Esophagus (tissue), 2 donors: ENCODE measurements around the gene PDE6G. TPM values are rescaled to one million over a fixed set of nuclear protein-coding genes. Genes with fewer than 3 reads are reported as not detected.

Source experiments
- polyA plus RNA-seq, 2 donors: library from polyadenylated mRNA; stranded (reverse); fragments of 200-250 nt; gene quantifications; one replicate each; pipeline ENCODE4 v1.2.3, GENCODE V29; 2013
- donor health status: healthy with polysubstance abuse.
- donor health status: Bipolar disorder and iron deficiency.

Gene PDE6G
- polyA plus RNA-seq, 2 donors = 0.12 to 0.33 TPM

Other genes starting within 250 kb of the PDE6G start
- gene ACTG1, start 143.7 kb downstream of the PDE6G start, polyA plus RNA-seq = 1,000 to 10,000 TPM; 1,763 to 5,708 TPM
- gene FSCN2, start 128.2 kb downstream of the PDE6G start, polyA plus RNA-seq = 1 to 10 TPM in 1 of 2 donors, under 1 TPM in 1; 0.54 to 2.0 TPM
- 10 to 100 TPM; 17.3 to 27.1 TPM for gene FAAP100, start 104.2 kb downstream of the PDE6G start, polyA plus RNA-seq
- 10 to 100 TPM; 30.6 to 38.8 TPM for gene NPLOC4, start 19.4 kb downstream of the PDE6G start, polyA plus RNA-seq
- gene TSPAN10, start 19.3 kb downstream of the PDE6G start, polyA plus RNA-seq = 1 to 10 TPM in 1 of 2 donors, under 1 TPM in 1; 0.56 to 1.7 TPM
- 10 to 100 TPM; 38.1 to 46.1 TPM for gene OXLD1, start 10.1 kb upstream of the PDE6G start, polyA plus RNA-seq
- 10 to 100 TPM; 22.2 to 33.0 TPM for gene CCDC137, start 10.2 kb upstream of the PDE6G start, polyA plus RNA-seq
- gene ARL16, start 27.3 kb upstream of the PDE6G start, polyA plus RNA-seq = 10 to 100 TPM; 36.2 to 53.9 TPM
- 100 to 1,000 TPM in 1 of 2 donors, 10 to 100 TPM in 1; 83.6 to 131 TPM for gene HGS, start 27.5 kb upstream of the PDE6G start, polyA plus RNA-seq
- gene MRPL12, start 46.8 kb upstream of the PDE6G start, polyA plus RNA-seq = 100 to 1,000 TPM; 136 to 173 TPM
- gene SLC25A10, start 55.7 kb upstream of the PDE6G start, polyA plus RNA-seq = 10 to 100 TPM; 40.5 to 42.4 TPM
- under 1 TPM; 0.11 to 0.14 TPM for gene GCGR, start 147.6 kb upstream of the PDE6G start, polyA plus RNA-seq
- gene MCRIP1, start 176.7 kb upstream of the PDE6G start, polyA plus RNA-seq = 10 to 100 TPM; 24.7 to 32.3 TPM
- under 1 TPM; 0.25 to 0.98 TPM for gene PPP1R27, start 178.5 kb upstream of the PDE6G start, polyA plus RNA-seq
- 100 to 1,000 TPM; 582 to 595 TPM for gene P4HB, start 204.0 kb upstream of the PDE6G start, polyA plus RNA-seq
- gene ARHGDIA, start 214.8 kb upstream of the PDE6G start, polyA plus RNA-seq = 100 to 1,000 TPM; 201 to 209 TPM
- 10 to 100 TPM; 16.3 to 61.0 TPM for gene ALYREF, start 235.0 kb upstream of the PDE6G start, polyA plus RNA-seq
- 100 to 1,000 TPM; 127 to 187 TPM for gene ANAPC11, start 235.2 kb upstream of the PDE6G start, polyA plus RNA-seq
- under 1 TPM; 0.33 to 0.49 TPM for gene NPB, start 245.7 kb upstream of the PDE6G start, polyA plus RNA-seq